ENCODE results near the gene CUBN. TPM values are rescaled to one million over a fixed set of nuclear protein-coding genes. Genes with fewer than 3 reads are reported as not detected.

The CUBN gene
- total RNA-seq, 1 experiment from 2014 or later: 0.07 TPM

GRCh38 chr10:16843252-16843870 lies 286.2 kb downstream of the CUBN start:
- Histone ChIP-seq H3K4me1 (replicated peaks; ENCODE audit: insufficient read depth) (0 out of 2 replicates have a peak, but pooled peaks cover 4% of the 10 kb centered on the region), H3K9me3 (ENCODE audit: insufficient read depth, low read depth) (no peaks in the 10 kb centered on the region), H2AFZ (no peak overlapping the region), H3K27me3 (ENCODE audit: insufficient read depth, low read depth) (no peaks in the 10 kb centered on the region), H4K20me1 (ENCODE audit: insufficient read depth) (no peaks in the 10 kb centered on the region), H3K79me2 (ENCODE audit: low read depth) (no peaks in the 10 kb centered on the region), H3F3A (ENCODE audit: insufficient read depth, low read depth) (no peaks in the 10 kb centered on the region), H3K36me3 (ENCODE audit: low read depth) (no peaks in the 10 kb centered on the region), H3K9me2 (ENCODE audit: insufficient read depth) (no peaks in the 10 kb centered on the region), H3K27ac (no peak overlapping the region), H3K4me3 (no peak overlapping the region), H3K4me2 (no peak overlapping the region)
- peak in 1 of 2 experiments; percentile 58 for DNase-seq
- TF ChIP-seq EZH2 (IDR thresholded peaks at IDR 0.05; ENCODE audit: low read depth) (no peak), CTCF (conservative IDR thresholded peaks at IDR 0.05) (peak; percentile 73)
- intact Hi-C loops (cut with micrococcal nuclease; ENCODE audit: unreplicated experiment): loop anchor here (1.0 to 10.0 kb wide), 6 partner anchors 15 to 1374 kb away; no protein-coding TSS in a partner anchor
- ChIA-PET POLR2A (ENCODE audit: unreplicated experiment) (no interaction called here), CTCF (interaction anchor here (0.5 to 0.8 kb wide), 3 partner anchors 10 to 632 kb away, joined by 3 to 17 read pairs (median 3); no protein-coding TSS in a partner anchor)
- BruUV-seq (replicated peaks): no TSS peak

- no TSS peak for BruUV-seq (replicated peaks)
- Histone ChIP-seq H3K79me2 (ENCODE audit: low read depth) (no peaks in the 10 kb centered on the region), H3K9me3 (ENCODE audit: insufficient read depth, low read depth) (no peaks in the 10 kb centered on the region), H3K4me2 (no peak overlapping the region), H3K4me1 (replicated peaks; ENCODE audit: insufficient read depth) (no peaks in the 10 kb centered on the region), H3K27ac (no peak overlapping the region), H3K27me3 (ENCODE audit: insufficient read depth, low read depth) (no peaks in the 10 kb centered on the region), H3F3A (ENCODE audit: insufficient read depth, low read depth) (no peaks in the 10 kb centered on the region), H3K4me3 (no peak overlapping the region), H3K9me2 (ENCODE audit: insufficient read depth) (no peaks in the 10 kb centered on the region), H3K36me3 (ENCODE audit: low read depth) (no peaks in the 10 kb centered on the region), H4K20me1 (ENCODE audit: insufficient read depth) (no peaks in the 10 kb centered on the region), H2AFZ (no peak overlapping the region)
- ChIA-PET POLR2A (ENCODE audit: unreplicated experiment) (interaction anchor here (0.6 kb wide), 1 partner anchor 1823 kb away, joined by 19 read pairs; no protein-coding TSS in a partner anchor), CTCF (no interaction called here)
- intact Hi-C loops (cut with micrococcal nuclease; ENCODE audit: unreplicated experiment): no loop called here
- DNase-seq: no peak
- no peak for TF ChIP-seq EZH2 (IDR thresholded peaks at IDR 0.05; ENCODE audit: low read depth)
- TF ChIP-seq CTCF (conservative IDR thresholded peaks at IDR 0.05): no peak
Observed at GRCh38 chr10:16835228-16835627, 294.4 kb downstream of the CUBN start.

- BruUV-seq (replicated peaks): no TSS peak
- no peaks in the 10 kb centered on the region for H3F3A ChIP-seq (ENCODE audit: insufficient read depth, low read depth)
- TF ChIP-seq CTCF (conservative IDR thresholded peaks at IDR 0.05) (no peak), EZH2 (IDR thresholded peaks at IDR 0.05; ENCODE audit: low read depth) (no peak)
- no peaks in the 10 kb centered on the region for H3K27me3 ChIP-seq (ENCODE audit: insufficient read depth, low read depth)
- no peaks in the 10 kb centered on the region for H3K9me3 ChIP-seq (ENCODE audit: insufficient read depth, low read depth)
- H3K9me2 ChIP-seq (ENCODE audit: insufficient read depth): no peaks in the 10 kb centered on the region
- 0 out of 2 replicates have a peak overlapping the region, but pooled peaks have one; percentile 13 for H3K4me2 ChIP-seq
- H3K4me3 ChIP-seq: no peak overlapping the region
- peak; percentile 59 to 64 for DNase-seq
- no peak overlapping the region for H2AFZ ChIP-seq
- intact Hi-C loops (cut with micrococcal nuclease; ENCODE audit: unreplicated experiment): no loop called here
- CTCF ChIA-PET: no interaction called here
- H3K79me2 ChIP-seq (ENCODE audit: low read depth): no peaks in the 10 kb centered on the region
- H3K27ac ChIP-seq: no peak overlapping the region
- no peaks in the 10 kb centered on the region for H4K20me1 ChIP-seq (ENCODE audit: insufficient read depth)
- no peaks in the 10 kb centered on the region for H3K36me3 ChIP-seq (ENCODE audit: low read depth)
- H3K4me1 ChIP-seq (replicated peaks; ENCODE audit: insufficient read depth): no peaks in the 10 kb centered on the region
- POLR2A ChIA-PET (ENCODE audit: unreplicated experiment): interaction anchor here (0.6 kb wide), 1 partner anchor 1345 kb away, joined by 8 read pairs; no protein-coding TSS in a partner anchor
Observed at GRCh38 chr10:16832351-16833080, 297.1 kb downstream of the CUBN start.
